ENCODE measurements around the gene PCGF2.

PCGF2 gene

DNA sequence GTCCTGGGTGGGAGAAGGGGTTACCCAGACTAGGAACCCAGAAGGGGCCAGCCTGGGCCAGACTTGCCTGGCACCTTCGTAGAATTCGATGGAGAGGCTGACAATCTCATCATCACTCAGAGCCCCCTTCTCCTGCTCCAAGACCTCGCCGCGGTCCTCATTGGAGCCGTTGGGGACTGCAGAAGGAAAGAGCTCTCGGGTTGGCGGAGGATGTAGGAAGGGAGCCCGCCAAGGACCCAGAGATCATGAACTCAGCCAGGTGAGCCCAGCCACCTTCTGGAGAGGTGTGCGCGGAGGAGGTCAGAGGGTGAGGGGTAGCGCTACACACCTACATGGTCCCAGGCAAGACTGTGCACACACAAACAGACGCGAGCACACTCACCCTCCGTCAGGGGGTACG is 9.4 kb downstream of the PCGF2 start:
- TF ChIP-seq, protein P1, sequence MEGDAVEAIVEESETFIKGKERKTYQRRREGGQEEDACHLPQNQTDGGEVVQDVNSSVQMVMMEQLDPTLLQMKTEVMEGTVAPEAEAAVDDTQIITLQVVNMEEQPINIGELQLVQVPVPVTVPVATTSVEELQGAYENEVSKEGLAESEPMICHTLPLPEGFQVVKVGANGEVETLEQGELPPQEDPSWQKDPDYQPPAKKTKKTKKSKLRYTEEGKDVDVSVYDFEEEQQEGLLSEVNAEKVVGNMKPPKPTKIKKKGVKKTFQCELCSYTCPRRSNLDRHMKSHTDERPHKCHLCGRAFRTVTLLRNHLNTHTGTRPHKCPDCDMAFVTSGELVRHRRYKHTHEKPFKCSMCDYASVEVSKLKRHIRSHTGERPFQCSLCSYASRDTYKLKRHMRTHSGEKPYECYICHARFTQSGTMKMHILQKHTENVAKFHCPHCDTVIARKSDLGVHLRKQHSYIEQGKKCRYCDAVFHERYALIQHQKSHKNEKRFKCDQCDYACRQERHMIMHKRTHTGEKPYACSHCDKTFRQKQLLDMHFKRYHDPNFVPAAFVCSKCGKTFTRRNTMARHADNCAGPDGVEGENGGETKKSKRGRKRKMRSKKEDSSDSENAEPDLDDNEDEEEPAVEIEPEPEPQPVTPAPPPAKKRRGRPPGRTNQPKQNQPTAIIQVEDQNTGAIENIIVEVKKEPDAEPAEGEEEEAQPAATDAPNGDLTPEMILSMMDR (IDR thresholded peaks at IDR 0.05): no peak

DNA sequence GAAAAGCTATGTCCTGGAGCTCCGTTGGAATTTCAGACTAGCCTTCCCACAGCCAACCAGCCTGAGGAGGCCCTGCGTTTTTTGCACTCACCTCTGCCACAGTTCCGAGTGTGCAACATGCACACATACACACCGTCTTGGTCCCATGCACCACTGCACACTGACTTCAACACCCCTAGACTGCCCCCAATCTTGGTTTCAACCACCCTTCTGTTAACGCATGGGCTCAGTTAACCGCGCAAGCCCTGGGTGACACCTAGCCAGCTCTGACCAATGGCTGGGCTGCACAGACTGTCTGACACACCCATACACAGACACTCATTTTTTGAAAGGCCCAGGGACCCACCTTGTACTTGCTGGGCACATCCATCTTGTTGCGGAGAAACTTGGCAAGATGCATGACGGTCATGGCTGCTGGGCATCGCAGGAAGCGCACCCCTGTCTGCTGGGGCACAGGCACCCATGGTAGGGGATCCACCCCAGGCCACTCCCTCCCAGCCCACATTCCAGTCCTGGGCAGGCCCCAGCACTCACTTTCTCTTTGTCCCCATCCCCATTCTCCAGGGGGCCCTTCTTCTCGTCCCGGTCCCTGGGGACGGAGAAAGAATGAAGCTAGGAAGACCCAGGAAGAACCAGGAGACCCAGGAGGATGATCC is 10.0 kb downstream of the PCGF2 start:
- TF ChIP-seq, protein P1 (IDR thresholded peaks at IDR 0.05): no peak

DNA sequence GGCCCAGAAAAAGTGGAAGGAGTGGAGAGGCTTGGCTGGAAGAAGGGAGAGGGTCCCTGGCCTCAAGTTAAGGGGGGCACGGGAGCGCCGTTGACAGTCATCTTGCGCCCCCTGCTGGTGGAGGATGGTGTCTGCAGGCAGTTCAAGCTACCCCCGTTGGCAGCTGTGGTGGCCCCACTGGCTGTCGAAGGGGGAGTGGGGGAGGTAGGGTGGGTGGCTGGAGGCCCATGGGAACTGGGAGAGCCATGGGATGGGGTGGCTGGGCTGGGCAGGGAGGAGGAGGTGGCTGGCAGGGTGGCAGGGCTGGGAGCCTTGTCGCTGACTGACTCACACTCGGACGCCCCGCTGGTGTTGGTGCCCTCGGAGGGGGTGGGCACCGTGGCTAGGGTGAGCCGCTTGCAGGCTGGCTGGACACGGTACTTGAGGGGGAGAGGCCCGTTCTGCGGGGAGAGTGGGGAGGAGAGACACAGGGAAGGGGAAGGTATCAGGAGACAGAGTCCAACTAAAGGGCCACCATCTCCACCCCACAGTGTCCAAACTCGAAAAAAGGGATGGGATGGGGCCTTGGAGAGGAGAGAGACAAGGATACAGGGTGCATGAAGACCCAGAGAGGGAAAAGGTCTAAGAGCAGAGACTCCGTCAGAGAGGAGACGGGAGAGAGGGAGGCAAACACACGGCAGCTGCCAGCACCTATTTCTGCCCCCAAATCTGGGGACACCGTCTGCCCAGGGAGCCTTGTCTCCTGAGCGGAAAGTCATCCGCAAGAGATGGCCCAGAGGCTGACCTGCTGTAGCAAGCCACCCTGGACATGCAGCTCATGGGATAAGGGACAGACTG is 12.8 kb downstream of the PCGF2 start:
- TF ChIP-seq, protein P1 (IDR thresholded peaks at IDR 0.05): peak; percentile 97

DNA sequence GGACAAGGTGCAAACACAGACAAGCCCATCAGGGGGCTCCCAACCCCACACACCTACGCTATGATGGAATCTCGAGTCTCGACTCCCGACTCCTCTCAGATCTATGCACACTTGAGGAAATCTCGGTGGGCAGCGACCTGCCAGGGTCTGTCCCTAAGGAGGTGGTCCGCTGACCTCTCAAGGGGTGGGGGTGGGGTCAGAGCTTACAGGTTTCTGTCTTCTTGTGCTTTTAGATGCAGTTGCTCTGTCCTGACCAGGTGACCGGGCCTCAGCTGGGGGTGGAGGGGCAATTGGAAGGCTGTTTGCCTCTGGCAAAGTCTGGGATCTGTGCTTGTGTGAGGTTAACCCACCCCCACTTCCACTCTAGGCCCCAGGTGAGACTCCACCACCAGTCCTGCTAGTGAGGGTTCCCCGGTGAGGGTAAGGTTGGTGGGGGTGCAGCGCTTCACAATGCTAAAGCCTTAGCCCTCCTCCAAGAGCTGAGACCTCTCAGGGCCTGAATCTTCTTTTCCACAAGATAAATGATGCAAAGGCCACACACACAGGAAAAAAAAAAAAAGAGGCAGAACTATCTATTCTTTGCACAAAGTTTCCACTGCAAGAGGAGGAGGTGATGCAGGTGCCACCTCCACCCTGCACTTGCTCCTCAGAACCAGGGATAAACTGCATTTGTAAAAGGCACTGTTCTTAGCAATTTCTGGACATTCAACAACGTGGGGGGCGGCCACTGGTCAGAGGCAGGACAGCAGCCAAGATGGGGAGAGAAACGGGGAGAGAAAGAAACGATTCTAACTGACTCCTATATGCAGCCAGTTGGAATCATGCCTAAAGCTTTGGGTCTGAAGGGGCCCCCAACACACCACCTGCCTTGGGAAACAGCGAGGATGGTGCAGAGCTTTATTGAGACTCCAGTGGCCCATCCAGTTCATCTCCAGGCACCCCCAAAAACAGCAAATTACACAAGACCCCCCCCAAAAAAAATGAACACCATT is 13.9 kb downstream of the PCGF2 start:
- TF ChIP-seq, protein P1 (IDR thresholded peaks at IDR 0.05): no peak; the same call in 1 of the 2 replicates

DNA sequence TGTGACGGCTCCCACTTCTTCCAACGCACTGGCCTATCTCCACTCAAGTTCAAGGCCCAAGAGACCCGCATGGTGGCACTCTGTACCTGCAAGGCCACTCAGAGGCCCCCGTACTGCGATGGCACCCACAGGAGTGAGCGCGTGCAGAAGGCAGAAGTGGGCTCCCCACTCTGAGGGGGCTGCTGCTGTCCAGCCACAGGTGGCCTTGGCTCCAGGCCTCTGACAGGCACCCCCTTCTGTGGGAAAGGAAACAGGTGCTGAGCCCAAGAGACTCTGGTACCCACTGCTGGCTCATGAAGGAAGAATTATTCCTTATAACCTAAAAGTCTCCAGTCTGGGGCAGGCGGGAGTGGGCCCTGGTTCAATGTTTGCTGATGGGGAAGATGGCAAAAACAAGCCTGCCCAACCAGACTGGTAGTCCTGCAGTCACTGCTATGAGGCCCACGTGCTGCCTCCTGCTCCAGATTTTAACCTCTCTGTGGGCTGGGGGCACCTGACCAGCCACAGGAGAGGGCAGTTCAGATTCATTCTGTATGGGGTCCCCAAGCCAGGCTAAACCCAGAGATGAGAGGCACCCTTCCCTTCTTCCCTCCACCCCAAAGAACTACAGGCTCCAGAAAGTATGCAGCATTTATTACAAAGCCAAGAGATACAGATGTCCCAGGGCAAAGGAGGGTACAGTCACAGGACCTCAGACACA is 14.7 kb downstream of the PCGF2 start:
- TF ChIP-seq, protein P1 (IDR thresholded peaks at IDR 0.05): peak; percentile 23; the same call in 1 of the 2 replicates

DNA sequence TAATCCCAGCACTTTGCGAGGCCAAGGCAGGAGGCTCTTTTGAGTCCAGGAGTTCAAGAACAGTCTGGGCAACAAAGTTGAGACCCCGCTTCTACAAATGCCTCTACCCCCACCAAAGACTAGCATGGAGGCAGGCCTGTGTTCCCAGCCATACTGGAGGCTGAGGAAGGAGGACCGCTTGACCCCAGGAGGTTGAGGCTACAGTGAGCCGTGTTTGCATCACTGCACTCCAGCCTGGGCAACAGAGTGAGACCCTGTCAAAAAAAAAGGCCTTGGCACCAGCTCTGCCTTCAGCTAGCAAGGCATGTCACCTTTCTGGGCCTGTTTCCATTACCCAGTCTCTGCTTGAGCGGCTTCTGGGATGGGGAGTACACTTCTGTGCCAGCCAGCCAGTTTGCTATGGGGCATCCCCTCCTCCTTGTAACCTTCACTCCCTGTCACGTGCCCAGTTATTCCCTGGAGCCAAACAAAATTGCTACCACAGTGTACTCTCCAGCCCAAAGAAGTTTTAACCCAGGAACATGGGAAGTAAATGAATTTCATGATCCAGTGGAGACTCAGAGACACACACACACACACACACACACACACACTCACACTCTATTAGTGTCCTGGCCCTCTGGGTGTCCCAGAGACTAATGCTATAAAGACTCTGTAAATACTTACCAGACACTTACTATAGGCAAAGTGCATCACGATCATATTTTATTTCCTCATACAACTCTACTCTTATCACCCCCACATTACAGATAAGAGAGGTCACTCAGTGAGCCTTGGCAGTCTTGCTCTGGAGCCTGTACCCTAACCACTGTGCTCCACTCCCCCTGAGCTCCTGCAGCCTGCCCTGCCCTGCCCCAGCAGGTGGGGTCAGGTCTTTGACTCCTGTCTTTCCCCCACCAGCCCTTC is 15.5 kb downstream of the PCGF2 start:
- TF ChIP-seq, protein P1 (IDR thresholded peaks at IDR 0.05): no peak
